IgD-negative memory B cell (primary cell): ENCODE data around the gene C10orf90. TPM values are rescaled to one million over a fixed set of nuclear protein-coding genes. Genes with fewer than 3 reads are reported as not detected.

Experiments
- H3K27ac Mint-ChIP-seq, 3 donors: one replicate each; pipeline ENCODE4 v1.8.0; 2020 to 2022; ENCODE audit warnings: mild to moderate bottlenecking in 3 of 3, mixed read lengths in 3 of 3, moderate library complexity in 1 of 3
- H3K27me3 Mint-ChIP-seq: one replicate; pipeline ENCODE4 v1.8.0; 2021; ENCODE audit warnings: mixed read lengths
- H3K36me3 Mint-ChIP-seq: one replicate; pipeline ENCODE4 v1.8.0; 2020; ENCODE audit warnings: mild to moderate bottlenecking, mixed read lengths
- H3K4me1 Mint-ChIP-seq, 3 donors: one replicate each; pipeline ENCODE4 v1.8.0; 2020 to 2022; ENCODE audit warnings: mixed read lengths in 3 of 3, mild to moderate bottlenecking in 1 of 3
- H3K4me3 Mint-ChIP-seq, 4 donors: one replicate each; pipeline ENCODE4 v1.8.0; 2020 to 2022; ENCODE audit warnings: mild to moderate bottlenecking in 4 of 4, mixed read lengths in 4 of 4, moderate library complexity in 3 of 4
- H3K9me3 Mint-ChIP-seq, 3 donors: one replicate each; pipeline ENCODE4 v1.8.0; 2020 to 2021; ENCODE audit warnings: mixed read lengths in 3 of 3, mild to moderate bottlenecking in 1 of 3
- polyA plus RNA-seq: library from polyadenylated mRNA; unstranded; fragments of 300-500 nt; fragmentation: Illumina TruSeq; gene quantifications from one replicate; pipeline ENCODE4 v1.2.3, GENCODE V29; 2021

C10orf90 gene
- polyA plus RNA-seq, 1 donor from 2014 or later: not detected

GRCh38 chr10:126629925-126630624 lies 40.4 kb downstream of the C10orf90 start:
- H3K4me1 Mint-ChIP-seq: no peaks in the 10 kb centered on the region
- peaks cover 0 to 6% (median 0%) of the 10 kb centered on the region in 3 donors for H3K9me3 Mint-ChIP-seq
- no peaks in the 10 kb centered on the region for H3K36me3 Mint-ChIP-seq
- no peaks in the 10 kb centered on the region for H3K27me3 Mint-ChIP-seq
- no peak overlapping the region for H3K27ac Mint-ChIP-seq
- H3K4me3 Mint-ChIP-seq: no peak overlapping the region

- Mint-ChIP-seq H3K4me1 (no peaks in the 10 kb centered on the region), H3K27me3 (no peaks in the 10 kb centered on the region), H3K36me3 (no peaks in the 10 kb centered on the region), H3K4me3 (no peak overlapping the region), H3K9me3 (peaks cover 0 to 6% (median 0%) of the 10 kb centered on the region in 3 donors), H3K27ac (no peak overlapping the region)
Observed at GRCh38 chr10:126628746-126629145, 41.7 kb downstream of the C10orf90 start.

GRCh38 chr10:126621846-126622245 lies 48.6 kb downstream of the C10orf90 start:
- peaks cover 0 to 4% (median 3%) of the 10 kb centered on the region in 3 donors for H3K9me3 Mint-ChIP-seq
- no peak overlapping the region for H3K27ac Mint-ChIP-seq
- H3K4me3 Mint-ChIP-seq: no peak overlapping the region
- H3K36me3 Mint-ChIP-seq: no peaks in the 10 kb centered on the region
- peaks cover 0 to 2% (median 0%) of the 10 kb centered on the region in 3 donors for H3K4me1 Mint-ChIP-seq
- no peaks in the 10 kb centered on the region for H3K27me3 Mint-ChIP-seq

- peaks cover 0 to 2% (median 0%) of the 10 kb centered on the region in 3 donors for H3K4me1 Mint-ChIP-seq
- peaks cover 0 to 6% (median 3%) of the 10 kb centered on the region in 3 donors for H3K9me3 Mint-ChIP-seq
- H3K27me3 Mint-ChIP-seq: no peaks in the 10 kb centered on the region
- no peak overlapping the region for H3K4me3 Mint-ChIP-seq
- H3K27ac Mint-ChIP-seq: no peak overlapping the region
- no peaks in the 10 kb centered on the region for H3K36me3 Mint-ChIP-seq
Observed at GRCh38 chr10:126618466-126618865, 52.0 kb downstream of the C10orf90 start.

GRCh38 chr10:126617733-126618132 lies 52.8 kb downstream of the C10orf90 start:
- no peaks in the 10 kb centered on the region for H3K27me3 Mint-ChIP-seq
- peaks cover 0 to 6% (median 3%) of the 10 kb centered on the region in 3 donors for H3K9me3 Mint-ChIP-seq
- no peaks in the 10 kb centered on the region for H3K36me3 Mint-ChIP-seq
- no peak overlapping the region for H3K27ac Mint-ChIP-seq
- H3K4me3 Mint-ChIP-seq: no peak overlapping the region
- peaks cover 0 to 3% (median 0%) of the 10 kb centered on the region in 3 donors for H3K4me1 Mint-ChIP-seq

GRCh38 chr10:126617208-126617607 lies 53.3 kb downstream of the C10orf90 start:
- no peaks in the 10 kb centered on the region for H3K36me3 Mint-ChIP-seq
- no peak overlapping the region for H3K4me3 Mint-ChIP-seq
- H3K9me3 Mint-ChIP-seq: peaks cover 0 to 6% (median 3%) of the 10 kb centered on the region in 3 donors
- H3K27ac Mint-ChIP-seq: no peak overlapping the region
- peaks cover 0 to 3% (median 0%) of the 10 kb centered on the region in 3 donors for H3K4me1 Mint-ChIP-seq
- H3K27me3 Mint-ChIP-seq: no peaks in the 10 kb centered on the region

- Mint-ChIP-seq H3K4me1 (peaks cover 0 to 1% (median 0%) of the 10 kb centered on the region in 3 donors), H3K27me3 (no peaks in the 10 kb centered on the region), H3K36me3 (no peaks in the 10 kb centered on the region), H3K4me3 (no peak overlapping the region), H3K9me3 (peaks cover 0 to 6% (median 3%) of the 10 kb centered on the region in 3 donors), H3K27ac (no peak overlapping the region)
Observed at GRCh38 chr10:126616737-126617136, 53.8 kb downstream of the C10orf90 start.

GRCh38 chr10:126611303-126611702 lies 59.2 kb downstream of the C10orf90 start:
- Mint-ChIP-seq H3K4me3 (no peak overlapping the region), H3K27me3 (no peaks in the 10 kb centered on the region), H3K27ac (no peak overlapping the region), H3K4me1 (peaks cover 0 to 1% (median 0%) of the 10 kb centered on the region in 3 donors), H3K36me3 (no peaks in the 10 kb centered on the region), H3K9me3 (peaks cover 0 to 4% (median 2%) of the 10 kb centered on the region in 3 donors)

- Mint-ChIP-seq H3K27me3 (no peaks in the 10 kb centered on the region), H3K4me3 (no peak overlapping the region), H3K4me1 (peaks cover 0 to 1% (median 0%) of the 10 kb centered on the region in 3 donors), H3K27ac (no peak overlapping the region), H3K36me3 (no peaks in the 10 kb centered on the region), H3K9me3 (peaks cover 0 to 4% (median 0%) of the 10 kb centered on the region in 3 donors)
Observed at GRCh38 chr10:126609566-126609965, 60.9 kb downstream of the C10orf90 start.

GRCh38 chr10:126599949-126600682 lies 70.4 kb downstream of the C10orf90 start:
- Mint-ChIP-seq H3K4me3 (no peak overlapping the region), H3K36me3 (no peaks in the 10 kb centered on the region), H3K4me1 (no peaks in the 10 kb centered on the region), H3K27ac (no peak overlapping the region), H3K27me3 (no peaks in the 10 kb centered on the region), H3K9me3 (peaks cover 0 to 2% (median 0%) of the 10 kb centered on the region in 3 donors)

GRCh38 chr10:126598009-126598408 lies 72.5 kb downstream of the C10orf90 start:
- no peak overlapping the region for H3K4me3 Mint-ChIP-seq
- H3K27ac Mint-ChIP-seq: no peak overlapping the region
- no peaks in the 10 kb centered on the region for H3K4me1 Mint-ChIP-seq
- peaks cover 0 to 2% (median 0%) of the 10 kb centered on the region in 3 donors for H3K9me3 Mint-ChIP-seq
- H3K36me3 Mint-ChIP-seq: no peaks in the 10 kb centered on the region
- no peaks in the 10 kb centered on the region for H3K27me3 Mint-ChIP-seq

GRCh38 chr10:126597211-126597610 lies 73.3 kb downstream of the C10orf90 start:
- Mint-ChIP-seq H3K4me1 (no peaks in the 10 kb centered on the region), H3K36me3 (no peaks in the 10 kb centered on the region), H3K27me3 (no peaks in the 10 kb centered on the region), H3K9me3 (peaks cover 0 to 2% (median 0%) of the 10 kb centered on the region in 3 donors), H3K27ac (no peak overlapping the region), H3K4me3 (no peak overlapping the region)

- Mint-ChIP-seq H3K36me3 (no peaks in the 10 kb centered on the region), H3K4me3 (no peak overlapping the region), H3K27me3 (no peaks in the 10 kb centered on the region), H3K4me1 (no peaks in the 10 kb centered on the region), H3K9me3 (peaks cover 0 to 2% (median 0%) of the 10 kb centered on the region in 3 donors), H3K27ac (no peak overlapping the region)
Observed at GRCh38 chr10:126596472-126597016, 73.9 kb downstream of the C10orf90 start.

GRCh38 chr10:126595160-126595559 lies 75.3 kb downstream of the C10orf90 start:
- no peaks in the 10 kb centered on the region for H3K27me3 Mint-ChIP-seq
- no peaks in the 10 kb centered on the region for H3K36me3 Mint-ChIP-seq
- H3K4me1 Mint-ChIP-seq: no peaks in the 10 kb centered on the region
- H3K9me3 Mint-ChIP-seq: peaks cover 0 to 2% (median 0%) of the 10 kb centered on the region in 3 donors
- H3K27ac Mint-ChIP-seq: no peak overlapping the region
- H3K4me3 Mint-ChIP-seq: no peak overlapping the region

- Mint-ChIP-seq H3K4me1 (no peaks in the 10 kb centered on the region), H3K4me3 (no peak overlapping the region), H3K27ac (no peak overlapping the region), H3K9me3 (no peaks in the 10 kb centered on the region), H3K36me3 (no peaks in the 10 kb centered on the region), H3K27me3 (no peaks in the 10 kb centered on the region)
Observed at GRCh38 chr10:126593968-126594701, 76.4 kb downstream of the C10orf90 start.
